MCF 10A (cell line): ENCODE measurements around the gene AGPS. TPM values are rescaled to one million over a fixed set of nuclear protein-coding genes. Genes with fewer than 3 reads are reported as not detected.

Source experiments
- BruUV-seq: library from RNA; stranded (reverse); fragments of 400-500 nt; replicated peaks from 2 replicates; lab custom pipeline; 2021; lab: Mats Ljungman, UMichigan
- CTCF ChIA-PET: fragments of 300-600 bp; sonication (Branson Sonifier 250); formaldehyde crosslinking; extraction: SDS; loops from one replicate; lab custom pipeline; 2021; ENCODE audit warnings: antibody characterized with exemption, inconsistent platforms; lab: Yijun Ruan, JAX
- POLR2A ChIA-PET: fragments of 300-600, 350-650 bp; sonication (Branson Sonifier 250); formaldehyde crosslinking; extraction: SDS; loops from one replicate; lab custom pipeline; 2020; ENCODE audit warnings: antibody characterized with exemption, inconsistent platforms; lab: Yijun Ruan, JAX
- DNase-seq: peaks from one replicate; pipeline ENCODE4 v3.0.0-alpha.2; 2018; ENCODE audit not compliant: unreplicated experiment
- H3K27ac Mint-ChIP-seq: one replicate; pipeline ENCODE4 v1.8.0; 2022; ENCODE audit warnings: mild to moderate bottlenecking, low read depth, mixed read lengths; ENCODE audit not compliant: unreplicated experiment
- H3K27me3 Mint-ChIP-seq: one replicate; pipeline ENCODE4 v1.8.0; 2022; ENCODE audit warnings: mixed read lengths; ENCODE audit not compliant: insufficient read depth, unreplicated experiment
- H3K36me3 Mint-ChIP-seq: one replicate; pipeline ENCODE4 v1.8.0; 2022; ENCODE audit warnings: mild to moderate bottlenecking, moderate library complexity, mixed read lengths; ENCODE audit not compliant: insufficient read depth, unreplicated experiment
- H3K4me1 Mint-ChIP-seq: one replicate; pipeline ENCODE4 v1.8.0; 2022; ENCODE audit warnings: mixed read lengths; ENCODE audit not compliant: insufficient read depth, unreplicated experiment
- H3K4me3 Mint-ChIP-seq: one replicate; pipeline ENCODE4 v1.8.0; 2022; ENCODE audit warnings: mild to moderate bottlenecking, moderate library complexity, mixed read lengths; ENCODE audit not compliant: unreplicated experiment
- H3K9me3 Mint-ChIP-seq: one replicate; pipeline ENCODE4 v1.8.0; 2022; ENCODE audit warnings: mixed read lengths; ENCODE audit not compliant: unreplicated experiment
- CTCF ChIP-seq: fragments of 200-600 bp; IDR thresholded peaks from one replicate; pipeline ENCODE4 v1.8.0; 2022; ENCODE audit warnings: antibody characterized with exemption, mild to moderate bottlenecking; ENCODE audit not compliant: unreplicated experiment
- intact Hi-C: fragments of 100-400 bp; cut with micrococcal nuclease; formaldehyde crosslinking; loops from 2 replicates; pipeline ENCODE4 v1.14.1; 2022
- total RNA-seq: library from RNA; stranded (reverse); gene quantifications from 2 replicates; pipeline ENCODE4 v1.2.3, GENCODE V29; 2022

The AGPS gene
- total RNA-seq, 1 experiment from 2014 or later: 49.5 TPM

GRCh38 chr2:177519534-177520115 lies 127.1 kb downstream of the AGPS start:
- Mint-ChIP-seq H3K9me3 (no peaks in the 10 kb centered on the region), H3K4me1 (peaks cover 6% of the 10 kb centered on the region), H3K27ac (no peak overlapping the region), H3K27me3 (no peaks in the 10 kb centered on the region), H3K36me3 (peaks cover 13% of the 10 kb centered on the region), H3K4me3 (no peak overlapping the region)
- no peak for TF ChIP-seq CTCF
- no peak for DNase-seq
- POLR2A ChIA-PET: interaction anchor here (0.6 to 1.3 kb wide), 3 partner anchors 16 to 18 kb away, joined by 3 to 4 read pairs (median 4); no protein-coding TSS in a partner anchor
- CTCF ChIA-PET: interaction anchor here (1.5 kb wide), 1 partner anchor 30 kb away, joined by 9 read pairs; no protein-coding TSS in a partner anchor
- no TSS peak for BruUV-seq
- intact Hi-C loops: no loop called here

- ChIA-PET POLR2A (interaction anchor here (0.6 kb wide), 2 partner anchors 17 to 18 kb away, joined by 3 to 4 read pairs; no protein-coding TSS in a partner anchor), CTCF (interaction anchor here (1.1 kb wide), 1 partner anchor 30 kb away, joined by 3 read pairs; no protein-coding TSS in a partner anchor)
- Mint-ChIP-seq H3K27me3 (no peaks in the 10 kb centered on the region), H3K36me3 (peaks cover 16% of the 10 kb centered on the region), H3K9me3 (no peaks in the 10 kb centered on the region), H3K4me3 (no peak overlapping the region), H3K4me1 (peaks cover 3% of the 10 kb centered on the region), H3K27ac (no peak overlapping the region)
- no peak for DNase-seq
- intact Hi-C loops: no loop called here
- TF ChIP-seq CTCF: no peak
- BruUV-seq: no TSS peak
Observed at GRCh38 chr2:177520324-177520723, 127.8 kb downstream of the AGPS start.

GRCh38 chr2:177523781-177524180 lies 131.2 kb downstream of the AGPS start:
- POLR2A ChIA-PET: interaction anchor here (1.4 kb wide), 1 partner anchor 21 kb away, joined by 3 read pairs; no protein-coding TSS in a partner anchor
- CTCF ChIA-PET: no interaction called here
- intact Hi-C loops: no loop called here

More at GRCh38 chr2:177523781-177524180, 131.2 kb downstream of the AGPS start:
- H3K27ac Mint-ChIP-seq: no peak overlapping the region
- H3K9me3 Mint-ChIP-seq: no peaks in the 10 kb centered on the region
- TF ChIP-seq CTCF: no peak
- H3K4me1 Mint-ChIP-seq: no peaks in the 10 kb centered on the region
- H3K4me3 Mint-ChIP-seq: no peak overlapping the region
- H3K27me3 Mint-ChIP-seq: no peaks in the 10 kb centered on the region
- H3K36me3 Mint-ChIP-seq: peaks cover 31% of the 10 kb centered on the region
- no peak for DNase-seq
- no TSS peak for BruUV-seq
